NCI-H1417 treated with DMSO at 0.1 percent for 48 hours (cell line): ENCODE measurements around the gene USP13.
"Not testable (repeated sequence)": the region's sequence is repeated elsewhere in the genome, so short reads cannot be mapped to it uniquely, and the experiment has no call there.

Experiments
- DNase-seq: peaks from one replicate; lab custom pipeline; 2025; lab: John Stamatoyannopoulos, UW

Gene USP13

GRCh38 chr3:179735321-179735720 is 82.5 kb downstream of the USP13 start:
- DNase-seq: no peak

GRCh38 chr3:179738998-179739397 is 86.2 kb downstream of the USP13 start:
- no peak for DNase-seq

- no peak for DNase-seq
Measured at GRCh38 chr3:179739816-179740594, 87.2 kb downstream of the USP13 start.

- no peak for DNase-seq
Measured at GRCh38 chr3:179743913-179744312, 91.1 kb downstream of the USP13 start.

- no peak for DNase-seq
Measured at GRCh38 chr3:179744667-179745066, 91.8 kb downstream of the USP13 start.

GRCh38 chr3:179745079-179745478 is 92.2 kb downstream of the USP13 start:
- DNase-seq: no peak

GRCh38 chr3:179745716-179746115 is 92.9 kb downstream of the USP13 start:
- no peak for DNase-seq

- no peak for DNase-seq
Measured at GRCh38 chr3:179750720-179751328, 98.0 kb downstream of the USP13 start.

- no peak for DNase-seq
Measured at GRCh38 chr3:179760944-179761343, 108.1 kb downstream of the USP13 start.

- no peak for DNase-seq
Measured at GRCh38 chr3:179765396-179765795, 112.6 kb downstream of the USP13 start.

GRCh38 chr3:179766416-179767133 is 113.7 kb downstream of the USP13 start:
- no peak for DNase-seq

- DNase-seq: no peak
Measured at GRCh38 chr3:179768080-179768479, 115.2 kb downstream of the USP13 start.

- DNase-seq: no peak
Measured at GRCh38 chr3:179769411-179770247, 116.8 kb downstream of the USP13 start.

GRCh38 chr3:179771797-179772196 is 119.0 kb downstream of the USP13 start:
- no peak for DNase-seq

- no peak for DNase-seq
Measured at GRCh38 chr3:179772297-179772696, 119.5 kb downstream of the USP13 start.

GRCh38 chr3:179775416-179776122 is 122.7 kb downstream of the USP13 start:
- DNase-seq: no peak

- DNase-seq: not testable (repeated sequence)
Measured at GRCh38 chr3:179782841-179783240, 130.0 kb downstream of the USP13 start.

- no peak for DNase-seq
Measured at GRCh38 chr3:179788996-179789395, 136.2 kb downstream of the USP13 start.

- DNase-seq: no peak
Measured at GRCh38 chr3:179791793-179792192, 139.0 kb downstream of the USP13 start.

GRCh38 chr3:179794355-179794754 is 141.5 kb downstream of the USP13 start:
- no peak for DNase-seq

- DNase-seq: no peak
Measured at GRCh38 chr3:179796421-179796820, 143.6 kb downstream of the USP13 start.
